ENCODE data around the gene RSPH6A. TPM values are rescaled to one million over a fixed set of nuclear protein-coding genes. Genes with fewer than 3 reads are reported as not detected.
"Not testable (repeated sequence)": the region's sequence is repeated elsewhere in the genome, so short reads cannot be mapped to it uniquely, and the experiment has no call there.

The RSPH6A gene
- total RNA-seq, 4 donors from 2014 or later, result 0.38 to 0.68 TPM; not detected in 2

DNA sequence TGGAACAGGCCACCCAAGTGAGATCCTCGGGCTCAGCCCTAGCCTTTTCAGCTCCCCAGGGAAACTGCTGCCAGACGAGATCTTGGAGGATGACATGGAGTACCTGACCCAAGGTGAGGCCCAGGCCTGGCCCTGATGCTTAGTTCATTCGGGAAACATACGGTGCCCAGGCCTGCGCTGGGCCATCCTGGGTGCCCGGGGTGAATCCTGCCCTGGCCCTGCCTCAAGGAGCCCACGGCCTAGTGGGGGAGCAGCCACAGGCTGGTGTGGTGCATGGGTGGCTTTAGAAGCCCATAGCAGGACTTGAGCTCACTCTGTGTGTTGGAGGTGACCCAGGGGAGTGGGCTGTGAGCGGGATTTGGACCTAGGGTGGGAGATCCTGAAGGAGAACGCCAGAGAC lies 56.2 kb downstream of the RSPH6A start:
- H3K27ac ChIP-seq, result no peak overlapping the region
- no peak for DNase-seq (ENCODE audit: low spot score in 2 of 2)
- TF ChIP-seq EP300 (IDR thresholded peaks at IDR 0.05) (no peak), POLR2AphosphoS5 (IDR thresholded peaks at IDR 0.05) (no peak), POLR2A (IDR thresholded peaks at IDR 0.05) (no peak)
- TF ChIP-seq, protein P1, sequence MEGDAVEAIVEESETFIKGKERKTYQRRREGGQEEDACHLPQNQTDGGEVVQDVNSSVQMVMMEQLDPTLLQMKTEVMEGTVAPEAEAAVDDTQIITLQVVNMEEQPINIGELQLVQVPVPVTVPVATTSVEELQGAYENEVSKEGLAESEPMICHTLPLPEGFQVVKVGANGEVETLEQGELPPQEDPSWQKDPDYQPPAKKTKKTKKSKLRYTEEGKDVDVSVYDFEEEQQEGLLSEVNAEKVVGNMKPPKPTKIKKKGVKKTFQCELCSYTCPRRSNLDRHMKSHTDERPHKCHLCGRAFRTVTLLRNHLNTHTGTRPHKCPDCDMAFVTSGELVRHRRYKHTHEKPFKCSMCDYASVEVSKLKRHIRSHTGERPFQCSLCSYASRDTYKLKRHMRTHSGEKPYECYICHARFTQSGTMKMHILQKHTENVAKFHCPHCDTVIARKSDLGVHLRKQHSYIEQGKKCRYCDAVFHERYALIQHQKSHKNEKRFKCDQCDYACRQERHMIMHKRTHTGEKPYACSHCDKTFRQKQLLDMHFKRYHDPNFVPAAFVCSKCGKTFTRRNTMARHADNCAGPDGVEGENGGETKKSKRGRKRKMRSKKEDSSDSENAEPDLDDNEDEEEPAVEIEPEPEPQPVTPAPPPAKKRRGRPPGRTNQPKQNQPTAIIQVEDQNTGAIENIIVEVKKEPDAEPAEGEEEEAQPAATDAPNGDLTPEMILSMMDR (IDR thresholded peaks at IDR 0.05), result no peak
- no peaks in the 10 kb centered on the region for H3K9me3 ChIP-seq
- no peak overlapping the region for H3K4me3 ChIP-seq
- no peaks in the 10 kb centered on the region for H3K36me3 ChIP-seq
- H3K27me3 ChIP-seq, result no peaks in the 10 kb centered on the region
- H3K4me1 ChIP-seq, result peaks cover 2% of the 10 kb centered on the region
- 85% methylated on average over 2 of the region's 9 CpGs for WGBS

DNA sequence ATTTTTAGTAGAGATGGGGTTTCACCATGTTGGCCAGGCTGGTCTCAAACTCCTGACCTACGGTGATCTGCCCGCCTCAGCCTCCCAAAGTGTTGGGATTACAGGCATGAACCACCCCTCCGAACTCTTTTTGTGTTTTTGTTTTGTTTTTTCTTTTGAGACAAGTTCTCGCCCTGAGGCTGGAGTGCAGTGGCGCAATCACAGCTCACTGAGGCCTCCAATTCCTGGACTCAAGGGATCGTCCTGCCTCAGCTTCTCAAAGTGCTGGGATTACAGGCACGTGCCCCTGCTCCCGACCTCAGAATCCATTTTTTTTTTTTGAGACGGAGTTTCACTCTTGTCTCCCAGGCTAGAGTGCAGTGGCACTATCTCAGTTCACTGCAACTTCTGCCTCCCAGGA lies 57.4 kb downstream of the RSPH6A start:
- TF ChIP-seq, protein P1 (IDR thresholded peaks at IDR 0.05), result no peak
- TF ChIP-seq EP300 (IDR thresholded peaks at IDR 0.05), result no peak
- TF ChIP-seq POLR2AphosphoS5 (IDR thresholded peaks at IDR 0.05), result no peak
- no peak for TF ChIP-seq POLR2A (IDR thresholded peaks at IDR 0.05)
- no peaks in the 10 kb centered on the region for H3K9me3 ChIP-seq
- H3K36me3 ChIP-seq, result no peaks in the 10 kb centered on the region
- WGBS, result 73% methylated on average over 9 of the region's 9 CpGs
- no peaks in the 10 kb centered on the region for H3K27me3 ChIP-seq
- H3K27ac ChIP-seq, result no peak overlapping the region
- no peak for DNase-seq (ENCODE audit: low spot score in 2 of 2)
- H3K4me3 ChIP-seq, result no peak overlapping the region
- no peaks in the 10 kb centered on the region for H3K4me1 ChIP-seq

DNA sequence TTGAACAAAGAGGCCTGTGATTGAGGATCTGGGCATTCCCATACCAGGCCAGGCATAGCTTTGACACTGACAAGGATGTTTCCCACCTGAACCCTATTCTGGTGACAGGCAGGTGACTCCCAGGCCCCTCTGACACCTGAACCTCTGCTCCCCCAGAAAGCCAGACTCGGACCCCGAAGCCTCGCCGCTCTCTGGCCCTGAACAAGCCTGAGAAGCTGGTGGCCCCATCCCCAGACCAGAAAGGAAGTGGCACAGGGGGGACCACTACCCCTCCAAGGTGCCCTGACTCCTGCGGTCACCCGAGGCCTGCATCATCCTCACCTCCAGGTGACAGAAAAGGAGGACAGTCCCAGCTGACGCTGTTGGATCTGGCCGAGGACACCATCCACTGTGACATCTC lies 60.8 kb downstream of the RSPH6A start:
- Histone ChIP-seq H3K9me3 (no peaks in the 10 kb centered on the region), H3K4me3 (no peak overlapping the region), H3K4me1 (no peaks in the 10 kb centered on the region), H3K36me3 (no peaks in the 10 kb centered on the region), H3K27ac (no peak overlapping the region), H3K27me3 (no peaks in the 10 kb centered on the region)
- DNase-seq (ENCODE audit: low spot score in 2 of 2), result no peak
- no peak for TF ChIP-seq POLR2AphosphoS5 (IDR thresholded peaks at IDR 0.05)
- TF ChIP-seq, protein P1 (IDR thresholded peaks at IDR 0.05), result no peak
- no peak for TF ChIP-seq POLR2A (IDR thresholded peaks at IDR 0.05)
- TF ChIP-seq EP300 (IDR thresholded peaks at IDR 0.05), result no peak
- 100% methylated on average over 2 of the region's 8 CpGs for WGBS

DNA sequence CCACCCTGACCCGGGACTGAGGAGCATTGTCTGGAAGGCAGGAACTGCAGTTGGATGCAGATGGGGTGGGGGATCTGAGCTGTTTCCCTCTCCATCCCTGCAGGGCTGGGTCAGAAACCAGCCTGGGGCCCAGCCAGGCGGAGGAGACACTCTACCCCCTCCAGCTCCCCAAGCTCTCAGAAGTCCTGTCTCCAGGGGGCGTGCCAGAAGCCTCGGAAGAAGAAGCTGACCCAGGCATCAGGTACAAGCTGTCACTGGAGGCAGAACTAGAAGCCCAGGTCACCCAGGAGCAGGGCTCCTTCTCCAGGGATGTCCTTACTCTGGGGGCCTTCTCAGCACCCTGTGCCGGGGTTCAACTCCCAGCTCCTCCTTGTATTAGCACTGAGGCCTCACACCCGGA lies 61.6 kb downstream of the RSPH6A start:
- Histone ChIP-seq H3K27me3 (no peaks in the 10 kb centered on the region), H3K4me3 (no peak overlapping the region), H3K27ac (no peak overlapping the region), H3K4me1 (no peaks in the 10 kb centered on the region), H3K9me3 (no peaks in the 10 kb centered on the region), H3K36me3 (no peaks in the 10 kb centered on the region)
- no peak for DNase-seq (ENCODE audit: low spot score in 2 of 2)
- 83% methylated on average over 3 of the region's 6 CpGs for WGBS
- TF ChIP-seq, protein P1 (IDR thresholded peaks at IDR 0.05), result no peak
- no peak for TF ChIP-seq POLR2AphosphoS5 (IDR thresholded peaks at IDR 0.05)
- no peak for TF ChIP-seq POLR2A (IDR thresholded peaks at IDR 0.05)
- TF ChIP-seq EP300 (IDR thresholded peaks at IDR 0.05), result no peak

DNA sequence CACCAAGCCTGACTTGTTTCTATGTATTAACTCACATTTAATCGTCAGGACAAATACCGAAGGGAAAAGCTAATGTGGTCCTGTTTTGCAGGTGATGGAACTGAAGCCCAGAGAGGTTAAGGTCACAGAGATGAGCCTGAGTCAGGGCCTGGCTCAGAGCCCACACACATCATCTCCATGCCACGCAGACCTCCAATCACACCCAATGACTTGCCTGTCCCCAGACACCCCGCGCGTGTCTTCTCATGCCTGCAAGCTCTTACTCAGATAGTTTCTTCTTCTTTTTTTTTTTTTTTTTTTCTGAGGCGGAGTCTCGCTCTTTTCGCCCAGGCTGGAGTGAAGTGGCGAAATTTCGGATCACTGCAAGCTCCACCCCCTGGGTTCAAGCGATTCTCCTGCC lies 62.5 kb downstream of the RSPH6A start:
- 69% methylated on average over 12 of the region's 12 CpGs for WGBS
- no peaks in the 10 kb centered on the region for H3K4me1 ChIP-seq
- no peak overlapping the region for H3K4me3 ChIP-seq
- no peak overlapping the region for H3K27ac ChIP-seq
- DNase-seq (ENCODE audit: low spot score in 2 of 2), result no peak
- no peaks in the 10 kb centered on the region for H3K27me3 ChIP-seq
- TF ChIP-seq POLR2AphosphoS5 (IDR thresholded peaks at IDR 0.05), result no peak
- TF ChIP-seq EP300 (IDR thresholded peaks at IDR 0.05), result no peak
- TF ChIP-seq POLR2A (IDR thresholded peaks at IDR 0.05), result no peak
- TF ChIP-seq, protein P1 (IDR thresholded peaks at IDR 0.05), result no peak
- no peaks in the 10 kb centered on the region for H3K36me3 ChIP-seq
- H3K9me3 ChIP-seq, result no peaks in the 10 kb centered on the region

DNA sequence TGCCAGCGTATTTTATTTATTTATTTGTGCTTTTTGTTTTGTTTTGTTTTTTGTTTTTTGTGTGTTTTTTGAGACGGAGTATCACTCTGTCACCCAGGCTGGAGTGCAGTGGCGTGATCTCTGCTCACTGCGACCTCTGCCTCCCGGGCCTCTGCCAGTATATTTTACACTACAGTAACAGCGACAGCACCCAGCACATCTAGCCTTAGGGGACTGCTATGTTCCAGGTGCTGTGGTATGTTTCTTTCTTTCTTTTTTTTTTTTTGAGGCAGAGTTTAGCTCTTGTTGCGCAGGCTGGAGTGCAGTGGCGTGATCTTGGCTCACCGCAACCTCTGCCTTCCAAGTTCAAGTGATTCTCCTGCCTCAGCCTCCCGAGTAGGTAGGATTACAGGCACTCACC lies 63.6 kb downstream of the RSPH6A start:
- not testable (repeated sequence) for H3K4me3 ChIP-seq; H3K27ac ChIP-seq; H3K9me3 ChIP-seq; H3K27me3 ChIP-seq; DNase-seq (ENCODE audit: low spot score in 2 of 2); H3K36me3 ChIP-seq; H3K4me1 ChIP-seq
- 80% methylated on average over 10 of the region's 10 CpGs for WGBS

Data from suprapubic skin (tissue), 4 donors.